LNCAP (cell line): Measurements from ENCODE around the gene INTS14.

Experiments used
- TF ChIP-seq, protein P1 (sequence below): fragments of 450-650 bp; IDR thresholded peaks from 2 replicates; pipeline ENCODE4 v1.5.1; 2017; ENCODE audit warnings: mild to moderate bottlenecking

INTS14 gene

DNA sequence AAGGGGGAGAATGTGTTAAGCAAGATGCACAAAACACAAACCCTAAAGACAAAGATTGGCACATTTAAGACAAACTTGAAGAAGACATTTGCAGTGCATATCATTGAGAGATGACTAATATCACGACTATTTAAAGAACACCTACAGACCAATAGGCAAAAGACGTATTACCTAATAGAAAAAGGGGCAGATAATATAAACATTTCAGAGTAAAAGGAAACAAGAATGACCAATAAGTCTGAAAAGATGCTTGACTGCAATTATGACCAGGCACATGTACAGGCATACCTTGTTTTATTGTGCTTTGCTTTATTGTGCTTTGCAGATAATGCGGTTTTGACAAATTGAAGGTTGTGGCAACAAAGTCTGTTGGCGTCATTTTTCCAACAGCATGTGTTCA is 75.7 kb downstream of the INTS14 start:
- TF ChIP-seq, protein P1, sequence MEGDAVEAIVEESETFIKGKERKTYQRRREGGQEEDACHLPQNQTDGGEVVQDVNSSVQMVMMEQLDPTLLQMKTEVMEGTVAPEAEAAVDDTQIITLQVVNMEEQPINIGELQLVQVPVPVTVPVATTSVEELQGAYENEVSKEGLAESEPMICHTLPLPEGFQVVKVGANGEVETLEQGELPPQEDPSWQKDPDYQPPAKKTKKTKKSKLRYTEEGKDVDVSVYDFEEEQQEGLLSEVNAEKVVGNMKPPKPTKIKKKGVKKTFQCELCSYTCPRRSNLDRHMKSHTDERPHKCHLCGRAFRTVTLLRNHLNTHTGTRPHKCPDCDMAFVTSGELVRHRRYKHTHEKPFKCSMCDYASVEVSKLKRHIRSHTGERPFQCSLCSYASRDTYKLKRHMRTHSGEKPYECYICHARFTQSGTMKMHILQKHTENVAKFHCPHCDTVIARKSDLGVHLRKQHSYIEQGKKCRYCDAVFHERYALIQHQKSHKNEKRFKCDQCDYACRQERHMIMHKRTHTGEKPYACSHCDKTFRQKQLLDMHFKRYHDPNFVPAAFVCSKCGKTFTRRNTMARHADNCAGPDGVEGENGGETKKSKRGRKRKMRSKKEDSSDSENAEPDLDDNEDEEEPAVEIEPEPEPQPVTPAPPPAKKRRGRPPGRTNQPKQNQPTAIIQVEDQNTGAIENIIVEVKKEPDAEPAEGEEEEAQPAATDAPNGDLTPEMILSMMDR = no peak

DNA sequence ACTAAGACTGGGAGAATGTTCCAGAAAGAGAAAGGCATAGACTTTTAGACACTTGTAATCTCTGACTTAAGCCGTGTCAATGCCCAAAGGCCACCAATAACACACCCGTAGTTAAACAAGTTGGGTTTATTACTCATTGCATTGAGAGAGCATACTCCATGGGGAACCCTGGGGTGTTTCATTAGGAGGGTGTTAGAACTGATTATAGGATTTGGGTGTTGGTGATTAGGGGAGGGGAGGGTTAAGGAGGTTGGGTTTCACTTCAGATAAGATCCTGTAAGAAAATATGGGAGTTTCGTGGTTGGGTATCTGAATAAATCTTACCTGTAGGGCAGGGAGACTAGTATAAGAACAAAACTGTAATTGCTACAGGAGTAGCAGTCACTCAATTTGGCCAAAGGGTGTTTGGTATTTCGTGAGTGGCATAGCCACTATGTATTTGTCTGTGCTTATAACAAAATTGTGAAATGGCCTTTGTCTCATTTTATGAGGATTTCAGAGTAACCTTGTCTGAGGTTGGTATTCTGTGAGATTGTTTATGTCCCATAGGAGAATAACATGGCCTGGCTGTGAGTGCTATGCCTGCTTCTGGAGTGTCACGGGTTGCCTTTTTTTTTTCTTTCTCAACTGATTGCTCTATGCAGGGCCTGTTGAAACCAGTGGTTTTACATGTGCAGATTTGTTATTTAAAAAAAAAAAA is 77.7 kb downstream of the INTS14 start:
- TF ChIP-seq, protein P1 = no peak

DNA sequence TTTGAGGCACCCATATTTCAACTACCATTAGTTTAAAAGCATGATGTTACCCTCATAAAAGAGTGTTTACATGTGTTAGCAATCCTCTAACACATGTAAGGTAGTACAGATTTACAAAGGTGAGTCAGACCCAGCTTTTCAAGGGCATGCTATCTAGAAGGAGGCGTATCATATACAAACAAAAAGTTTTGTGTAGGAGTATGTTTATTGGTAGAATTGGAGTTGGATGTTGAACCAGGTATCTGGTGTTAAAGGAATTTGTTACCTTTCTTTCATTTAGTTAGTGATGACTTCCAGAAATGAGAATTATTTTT is 78.2 kb downstream of the INTS14 start:
- TF ChIP-seq, protein P1 = no peak

DNA sequence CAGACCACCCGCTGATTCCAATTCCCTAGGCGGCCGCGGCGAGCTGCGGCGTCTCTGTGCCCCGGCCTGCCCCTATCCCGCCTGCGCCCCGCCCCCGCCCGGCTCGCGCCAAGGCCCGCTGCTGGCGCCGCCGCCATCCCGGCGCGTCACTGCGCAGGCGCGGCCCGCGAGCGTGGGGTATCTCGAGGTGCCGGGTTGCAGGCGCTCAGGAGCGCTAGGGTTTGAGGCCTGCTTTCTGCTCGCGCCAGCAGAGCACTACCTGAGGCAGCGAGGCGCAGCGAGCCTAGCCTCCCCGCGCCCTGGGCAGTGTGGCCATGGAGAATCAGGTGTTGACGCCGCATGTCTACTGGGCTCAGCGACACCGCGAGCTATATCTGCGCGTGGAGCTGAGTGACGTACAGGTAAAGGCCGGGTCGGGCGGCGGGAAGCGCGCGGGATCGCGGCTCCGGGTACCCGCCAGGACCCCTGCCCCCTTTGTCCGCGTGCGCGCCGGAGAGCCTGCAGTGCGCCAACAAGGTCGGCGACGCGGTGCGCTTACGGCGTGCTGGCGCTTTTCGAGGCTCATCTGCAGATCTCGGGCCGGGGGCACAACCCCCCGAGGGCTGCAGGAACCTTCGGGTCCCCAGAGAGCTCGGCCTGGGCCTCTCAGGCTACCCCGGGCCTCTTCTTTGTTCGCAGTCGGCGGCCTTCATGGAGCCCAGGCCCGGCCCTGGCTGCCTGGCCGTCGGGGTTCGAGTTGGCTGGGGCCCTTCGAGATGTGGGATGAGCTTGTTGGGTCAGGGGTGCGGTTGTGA is 80.4 kb downstream of the INTS14 start, which contains the start of gene HACD3:
HACD3 (plus strand) TSS at position 146 of the 794 bp plus-strand sequence; CDS start at position 315, 169 bp downstream.
- TF ChIP-seq, protein P1 = no peak

DNA sequence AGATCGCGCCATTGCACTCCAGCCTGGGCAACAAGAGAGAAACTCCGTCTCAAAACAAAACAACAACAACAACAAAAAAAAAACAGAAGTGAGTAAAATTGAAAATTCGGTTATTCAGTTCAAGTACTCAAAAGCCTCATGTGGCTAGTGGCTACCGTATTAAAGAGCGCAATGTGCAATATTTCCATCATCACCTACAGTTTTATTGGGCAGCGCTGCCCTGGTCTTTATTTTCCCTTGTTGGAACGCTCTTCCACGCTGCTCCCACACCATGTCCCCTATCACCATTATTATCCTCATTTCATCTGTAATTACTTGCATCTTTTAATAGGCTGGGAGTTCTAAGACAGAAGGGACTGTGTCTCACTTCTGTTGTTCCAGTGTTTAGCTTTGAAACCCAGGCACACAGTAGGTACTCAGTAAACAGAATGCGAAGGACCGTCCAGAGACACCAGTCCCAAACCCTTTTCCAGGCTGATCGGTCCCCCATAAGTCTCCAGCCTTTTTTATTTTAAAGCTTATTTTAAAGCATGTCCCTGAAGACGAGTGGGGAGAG is 81.1 kb downstream of the INTS14 start:
- TF ChIP-seq, protein P1 = no peak
